Central memory CD4-positive, alpha-beta T cell (primary cell): ENCODE results near the gene SERPINB6.
"Not testable (repeated sequence)": the region's sequence is repeated elsewhere in the genome, so short reads cannot be mapped to it uniquely, and the experiment has no call there.

ENCODE experiments used
- DNase-seq: peaks from one replicate; pipeline ENCODE4 v3.0.0; 2022

Gene SERPINB6

GRCh38 chr6:2909718-2910117 lies 61.6 kb downstream of the SERPINB6 start:
- no peak for DNase-seq

GRCh38 chr6:2909051-2909606 lies 62.2 kb downstream of the SERPINB6 start:
- DNase-seq: not testable (repeated sequence)

- not testable (repeated sequence) for DNase-seq
These were observed 62.9 kb downstream of the SERPINB6 start for GRCh38 chr6:2908516-2908915.

DNA sequence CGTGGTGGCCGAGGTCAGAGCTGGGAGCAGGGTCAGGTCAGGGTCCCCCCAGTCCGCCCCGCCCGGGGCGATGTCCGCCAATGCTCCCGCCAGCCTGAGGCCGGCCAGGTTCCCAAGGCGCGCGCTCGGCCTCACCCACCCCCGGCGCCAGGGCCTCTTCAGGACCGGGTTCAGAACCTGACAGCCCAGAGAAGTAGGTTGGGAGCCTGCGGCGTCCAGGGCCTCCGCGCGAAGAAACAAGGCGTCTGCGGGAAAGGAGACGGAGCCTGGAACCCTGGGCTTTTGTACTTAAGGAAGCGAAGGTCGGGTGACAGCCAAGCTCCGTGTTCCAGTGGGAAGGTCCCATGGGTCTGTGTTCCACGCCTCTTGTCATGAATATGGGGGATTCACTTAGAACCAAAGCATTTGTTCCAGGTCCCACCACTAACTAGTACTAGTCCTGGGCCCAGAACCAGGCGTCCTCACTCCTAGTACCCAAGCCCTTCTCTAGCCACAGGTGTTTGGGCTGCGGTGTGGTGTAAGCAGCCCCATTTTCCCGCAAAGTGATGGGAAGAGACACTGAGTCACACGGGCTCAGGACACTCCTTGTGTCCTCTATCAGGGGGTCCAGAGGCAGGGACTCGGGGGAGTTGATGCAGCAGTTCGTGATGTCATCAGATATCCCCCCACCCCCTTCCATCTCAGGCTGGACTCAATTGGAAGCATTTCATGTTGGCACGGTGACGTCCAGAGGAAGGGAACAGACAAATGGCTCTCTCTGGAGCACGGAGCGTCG lies 67.8 kb downstream of the SERPINB6 start:
- DNase-seq: not testable (repeated sequence)

DNA sequence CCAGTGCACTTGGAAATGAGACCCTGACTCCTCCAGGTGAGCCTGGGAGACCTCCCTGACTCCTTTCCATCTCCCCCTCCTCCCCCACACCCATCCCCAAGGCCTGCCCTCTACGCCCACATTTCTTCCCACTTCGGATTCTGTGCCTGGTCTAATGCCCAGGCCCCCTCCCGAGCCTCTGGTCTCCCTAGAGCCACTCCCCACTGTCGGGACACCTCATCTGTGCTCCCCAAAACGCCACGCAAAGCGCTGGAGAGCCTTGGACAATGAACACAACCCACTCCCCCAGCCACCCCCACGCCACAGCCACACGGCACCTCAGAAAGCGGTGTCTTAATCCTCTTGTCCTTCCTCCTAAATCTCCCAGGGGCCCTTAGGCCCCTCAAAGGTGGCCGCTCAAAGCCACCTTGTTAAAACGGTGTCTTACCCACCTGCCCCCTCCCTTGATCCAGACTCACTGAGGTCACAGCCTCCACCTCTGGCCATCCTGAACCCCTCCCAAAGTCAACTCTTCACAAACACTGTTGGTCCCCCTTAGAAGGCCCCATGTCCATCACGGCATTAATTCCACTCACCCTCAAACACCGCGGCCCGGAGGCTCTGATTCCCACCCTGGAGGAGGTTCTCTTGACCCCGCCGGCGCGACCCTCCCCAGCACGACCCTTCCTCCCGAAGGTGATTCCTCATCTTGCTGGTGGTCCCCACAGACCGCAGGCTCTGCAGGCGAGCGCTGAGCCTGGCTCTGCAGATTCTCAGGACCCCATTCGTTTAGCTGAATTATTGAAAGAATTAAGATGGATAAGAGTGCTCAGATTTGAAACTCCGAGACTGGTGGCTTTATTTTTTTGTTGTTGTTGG lies 69.5 kb downstream of the SERPINB6 start:
- not testable (repeated sequence) for DNase-seq

DNA sequence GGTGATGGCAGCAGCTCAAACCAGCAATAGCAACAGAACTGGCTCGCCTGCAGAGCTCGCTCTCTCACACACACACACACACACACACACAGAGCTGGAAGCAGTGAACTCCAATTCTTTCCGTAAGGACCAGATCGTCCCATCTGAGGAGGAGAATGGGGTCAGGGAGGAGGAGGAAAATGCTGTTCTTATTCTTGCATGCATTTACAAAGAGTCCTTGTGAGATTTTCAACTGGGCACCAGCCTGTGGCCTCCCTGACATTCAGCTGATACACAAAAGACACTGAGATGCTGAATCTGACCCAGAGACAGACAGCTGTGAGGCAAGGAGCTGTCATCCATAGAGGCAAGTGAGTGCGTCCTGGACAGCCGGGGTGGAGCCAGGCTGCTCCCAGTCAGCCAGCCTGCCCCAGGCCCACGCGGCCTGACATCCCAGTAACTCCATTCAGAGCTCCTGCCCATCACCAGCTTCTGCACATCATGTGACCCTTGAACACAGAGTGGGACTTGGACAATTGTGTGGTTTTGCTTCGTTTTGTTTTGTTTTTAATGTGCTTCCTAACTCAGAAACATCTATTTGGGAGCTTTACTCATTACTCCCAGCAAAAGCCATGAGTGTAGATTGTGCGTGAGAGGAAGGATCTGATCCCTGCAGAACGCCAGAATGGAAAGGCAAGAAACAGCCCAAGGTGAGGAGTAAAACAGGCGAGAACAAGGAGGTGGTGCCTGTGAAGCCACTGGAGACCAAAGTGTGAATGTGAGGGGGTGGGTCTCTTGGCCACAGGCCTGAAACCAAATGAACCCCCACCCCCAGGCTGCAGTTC lies 70.3 kb downstream of the SERPINB6 start:
- DNase-seq: no peak

DNA sequence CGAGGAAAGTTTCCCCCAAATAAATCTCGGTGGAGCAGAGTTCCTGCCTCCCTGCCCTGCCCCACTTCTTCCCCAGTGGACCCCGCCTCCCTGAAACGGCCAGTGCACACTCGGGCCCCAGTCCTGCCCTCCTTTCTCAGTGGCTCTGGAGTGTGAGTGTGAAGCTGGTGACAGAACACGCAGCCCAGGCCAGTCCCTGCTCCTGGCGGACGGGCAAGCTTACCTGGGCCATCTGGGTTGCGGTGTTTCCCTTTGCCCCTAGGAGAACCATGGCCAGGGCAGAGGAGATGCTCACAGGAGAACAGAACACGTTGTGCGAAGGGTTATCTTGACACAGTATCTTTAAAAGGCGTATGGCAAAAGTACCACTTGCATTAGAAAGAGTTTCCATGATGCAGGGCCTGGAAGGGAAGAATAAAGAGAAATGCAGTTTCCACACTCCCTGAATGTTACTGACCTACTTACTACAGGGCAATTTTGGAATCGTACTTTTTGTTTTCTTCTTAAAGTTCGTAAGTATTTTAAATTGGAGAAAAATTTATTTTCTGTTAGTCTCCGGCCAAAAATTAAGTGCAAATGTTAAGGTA lies 71.1 kb downstream of the SERPINB6 start:
- no peak for DNase-seq

- no peak for DNase-seq
These were observed 71.8 kb downstream of the SERPINB6 start for GRCh38 chr6:2899596-2899995.
